ENCODE measurements around the gene ZBTB42. TPM values are rescaled to one million over a fixed set of nuclear protein-coding genes. Genes with fewer than 3 reads are reported as not detected.

Gene ZBTB42
- total RNA-seq, 2 donors from 2014 or later, result 8.5 to 9.0 TPM

DNA sequence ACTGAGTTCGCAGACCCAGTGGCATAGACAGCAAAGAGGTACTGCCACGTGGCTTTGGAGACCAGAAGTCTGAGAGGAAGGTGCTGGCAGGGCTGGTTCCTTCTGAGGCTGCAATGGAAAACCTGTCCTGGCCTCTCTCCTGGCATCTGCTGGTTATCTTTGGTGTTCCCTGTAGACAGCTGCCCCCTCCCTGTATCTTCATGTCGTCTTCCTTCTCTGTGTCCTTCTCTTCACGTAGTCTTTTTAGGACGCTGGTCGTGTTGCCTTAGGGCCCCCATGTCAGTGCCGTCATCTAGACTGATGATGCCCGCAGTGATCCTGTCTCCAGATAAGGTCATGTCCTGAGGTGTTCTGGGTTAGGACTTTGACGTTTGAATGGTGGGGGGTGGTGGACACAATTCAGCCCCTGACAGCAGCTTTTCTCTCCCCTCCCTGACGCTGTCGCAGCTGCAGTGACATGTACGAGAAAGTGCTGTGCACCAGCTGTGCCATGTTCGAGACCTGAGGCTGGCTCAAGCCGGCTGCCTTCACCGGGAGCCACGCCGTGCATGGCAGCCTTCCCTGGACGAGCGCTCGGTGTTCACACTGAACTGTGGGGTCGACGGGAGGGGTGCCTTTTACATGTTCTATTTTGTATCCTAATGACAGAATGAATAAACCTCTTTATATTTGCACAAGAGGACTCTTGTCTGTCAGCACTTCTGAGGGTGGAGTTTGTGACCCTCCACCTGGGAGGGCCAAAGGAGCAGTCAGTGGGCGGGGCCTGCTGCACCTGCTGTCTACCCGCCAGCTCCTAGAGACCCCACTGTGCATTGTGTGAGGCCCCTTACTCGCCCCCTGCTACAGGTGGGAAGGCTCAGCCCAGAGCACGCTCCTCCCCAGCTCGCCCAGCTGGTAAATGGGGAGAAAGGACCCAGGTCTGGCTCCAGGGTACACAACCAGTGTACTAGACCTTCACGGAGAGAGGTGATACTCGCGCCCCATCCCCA lies 41.6 kb upstream of the ZBTB42 start:
- no peaks in the 10 kb centered on the region for H3K9me3 ChIP-seq
- no peak for DNase-seq (ENCODE audit: low spot score)
- no peaks in the 10 kb centered on the region for H3K27me3 ChIP-seq
- TF ChIP-seq CTCF (IDR thresholded peaks at IDR 0.05), result no peak
- H3K4me1 ChIP-seq, result peaks cover 0 to 12% of the 10 kb centered on the region in 2 donors
- H3K36me3 ChIP-seq, result peaks cover 47% of the 10 kb centered on the region
- no peak overlapping the region for H3K4me3 ChIP-seq
- H3K27ac ChIP-seq, result no peak overlapping the region

DNA sequence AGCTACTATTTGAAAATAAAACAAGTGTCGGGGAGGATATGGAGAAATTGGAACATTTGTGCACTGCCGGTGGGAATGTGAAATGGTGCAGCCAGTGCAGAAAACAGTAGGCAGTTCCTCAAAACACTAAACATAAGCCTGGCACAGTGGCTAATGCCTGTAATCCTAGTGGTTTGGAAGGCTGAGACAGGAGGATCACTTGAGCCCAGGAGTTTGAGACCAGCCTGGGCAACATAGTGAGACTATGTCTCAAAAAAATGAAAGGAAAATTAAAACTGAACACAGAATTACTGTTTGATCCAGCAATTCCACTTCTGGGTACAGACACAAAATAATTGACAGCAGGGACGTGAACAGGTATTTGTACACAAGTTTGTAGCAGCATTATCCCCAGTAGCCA lies 35.4 kb upstream of the ZBTB42 start:
- TF ChIP-seq CTCF (IDR thresholded peaks at IDR 0.05), result no peak
- H3K27me3 ChIP-seq, result no peaks in the 10 kb centered on the region
- H3K27ac ChIP-seq, result no peak overlapping the region
- peaks cover 7% of the 10 kb centered on the region for H3K36me3 ChIP-seq
- no peaks in the 10 kb centered on the region for H3K9me3 ChIP-seq
- no peak overlapping the region for H3K4me3 ChIP-seq
- DNase-seq (ENCODE audit: low spot score), result no peak
- H3K4me1 ChIP-seq, result peaks cover 0 to 11% of the 10 kb centered on the region in 2 donors

DNA sequence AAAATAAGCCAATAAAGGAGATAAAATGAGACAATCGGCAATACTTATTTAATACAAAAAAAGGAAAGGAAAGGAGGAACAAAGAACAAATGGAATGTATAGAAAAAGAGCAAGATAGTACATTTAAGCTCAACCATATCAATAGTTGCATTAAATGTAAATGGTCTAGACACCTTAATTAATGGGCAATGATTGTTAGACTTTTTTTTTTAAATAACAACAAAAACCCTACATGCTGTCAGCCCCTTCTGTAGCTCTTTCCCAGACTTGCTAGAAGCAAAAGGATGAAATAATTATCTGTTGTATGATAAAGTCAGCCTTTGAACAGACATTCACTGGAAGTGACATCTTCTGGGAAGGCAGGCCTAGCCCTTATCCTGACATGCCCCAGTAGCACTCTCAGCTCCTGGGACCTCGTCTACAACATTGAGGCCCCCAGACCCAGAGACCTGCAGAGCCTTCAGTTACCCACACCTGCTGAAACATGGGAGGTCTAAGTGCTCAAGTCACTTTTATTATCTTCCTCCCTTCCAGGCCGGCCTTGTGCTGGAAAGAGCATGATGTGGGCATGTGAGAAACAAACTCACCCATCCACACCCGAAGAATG lies 34.5 kb upstream of the ZBTB42 start:
- Histone ChIP-seq H3K4me3 (no peak overlapping the region), H3K27ac (no peak overlapping the region), H3K27me3 (no peaks in the 10 kb centered on the region), H3K9me3 (peaks cover 0 to 5% of the 10 kb centered on the region in 2 donors), H3K4me1 (peaks cover 0 to 11% of the 10 kb centered on the region in 2 donors), H3K36me3 (peaks cover 14% of the 10 kb centered on the region)
- TF ChIP-seq CTCF (IDR thresholded peaks at IDR 0.05), result no peak
- no peak for DNase-seq (ENCODE audit: low spot score)

DNA sequence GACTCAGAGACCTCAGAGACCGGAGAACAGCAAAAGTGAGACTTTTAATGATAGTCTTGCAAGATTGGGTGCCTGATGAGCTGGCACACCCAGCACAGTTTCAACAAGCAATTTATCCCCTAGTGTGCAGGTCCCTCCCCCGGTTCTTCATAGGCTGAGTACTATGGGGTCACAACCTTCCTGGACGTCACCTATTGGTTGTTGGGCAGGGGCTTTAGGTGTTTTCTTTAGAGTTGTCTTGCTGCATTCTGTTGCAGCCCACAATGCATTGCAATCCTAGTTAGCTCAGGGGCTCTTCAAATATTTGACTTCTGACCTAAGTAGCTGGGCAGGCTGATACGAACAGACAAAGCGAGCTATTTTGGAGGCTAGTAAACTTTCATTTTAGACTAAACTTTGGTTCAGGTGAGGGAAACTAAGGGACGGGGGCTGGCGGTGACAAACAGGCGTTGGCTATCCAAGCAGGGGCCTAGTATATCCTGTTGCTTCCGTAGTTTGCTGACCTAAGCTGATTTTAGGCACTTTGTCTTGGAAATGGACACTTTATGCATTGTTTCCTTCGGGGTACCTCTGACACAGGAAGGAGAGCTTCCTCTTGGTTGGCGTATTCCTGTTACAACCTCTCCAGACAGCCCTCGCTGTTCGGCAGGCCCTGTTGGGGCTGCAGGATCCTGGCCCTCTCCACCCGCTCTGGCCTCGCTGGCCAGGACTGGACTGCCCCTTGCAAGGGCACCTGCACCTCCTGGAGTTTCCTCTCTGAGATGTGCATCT lies 33.9 kb upstream of the ZBTB42 start:
- H3K9me3 ChIP-seq, result peaks cover 0 to 7% of the 10 kb centered on the region in 2 donors
- no peaks in the 10 kb centered on the region for H3K27me3 ChIP-seq
- H3K27ac ChIP-seq, result no peak overlapping the region
- no peak overlapping the region for H3K4me3 ChIP-seq
- H3K4me1 ChIP-seq, result peaks cover 0 to 11% of the 10 kb centered on the region in 2 donors
- peaks cover 17% of the 10 kb centered on the region for H3K36me3 ChIP-seq
- no peak for TF ChIP-seq CTCF (IDR thresholded peaks at IDR 0.05)
- DNase-seq (ENCODE audit: low spot score), result no peak

- Histone ChIP-seq H3K4me3 (no peak overlapping the region), H3K27me3 (no peaks in the 10 kb centered on the region), H3K9me3 (peaks cover 0 to 7% of the 10 kb centered on the region in 2 donors)
Observed at GRCh38 chr14:104767634-104767918, 33.3 kb upstream of the ZBTB42 start.

More at GRCh38 chr14:104767634-104767918, 33.3 kb upstream of the ZBTB42 start:
- no peak for DNase-seq (ENCODE audit: low spot score)
- no peak for TF ChIP-seq CTCF (IDR thresholded peaks at IDR 0.05)
- H3K36me3 ChIP-seq, result peaks cover 19% of the 10 kb centered on the region
- H3K27ac ChIP-seq, result no peak overlapping the region
- peaks cover 0 to 11% of the 10 kb centered on the region in 2 donors for H3K4me1 ChIP-seq
